ENCODE data around the gene SLC9A9. TPM values are rescaled to one million over a fixed set of nuclear protein-coding genes. Genes with fewer than 3 reads are reported as not detected.

SLC9A9 gene
- total RNA-seq, 1 donor from 2014 or later, result 3.5 TPM

GRCh38 chr3:143267989-143268388 is 580.3 kb downstream of the SLC9A9 start:
- no peaks in the 10 kb centered on the region for H3K9me3 Mint-ChIP-seq (ENCODE audit: unreplicated experiment)
- H3K4me3 Mint-ChIP-seq (ENCODE audit: unreplicated experiment), result no peak overlapping the region
- no peak for DNase-seq (ENCODE audit: extremely low spot score, unreplicated experiment)
- H3K36me3 Mint-ChIP-seq (ENCODE audit: unreplicated experiment), result no peaks in the 10 kb centered on the region
- TF ChIP-seq CTCF (IDR thresholded peaks at IDR 0.05), result no peak
- peaks cover 2% of the 10 kb centered on the region for H3K4me1 Mint-ChIP-seq (ENCODE audit: unreplicated experiment)
- no peaks in the 10 kb centered on the region for H3K27me3 Mint-ChIP-seq (ENCODE audit: unreplicated experiment)
- H3K27ac Mint-ChIP-seq (ENCODE audit: unreplicated experiment), result no peak overlapping the region

GRCh38 chr3:143266927-143267326 is 581.3 kb downstream of the SLC9A9 start:
- Mint-ChIP-seq H3K36me3 (ENCODE audit: unreplicated experiment) (no peaks in the 10 kb centered on the region), H3K27ac (ENCODE audit: unreplicated experiment) (no peak overlapping the region), H3K27me3 (ENCODE audit: unreplicated experiment) (no peaks in the 10 kb centered on the region), H3K9me3 (ENCODE audit: unreplicated experiment) (no peaks in the 10 kb centered on the region), H3K4me1 (ENCODE audit: unreplicated experiment) (peaks cover 2% of the 10 kb centered on the region), H3K4me3 (ENCODE audit: unreplicated experiment) (no peak overlapping the region)
- no peak for TF ChIP-seq CTCF (IDR thresholded peaks at IDR 0.05)
- DNase-seq (ENCODE audit: extremely low spot score, unreplicated experiment), result no peak

DNA sequence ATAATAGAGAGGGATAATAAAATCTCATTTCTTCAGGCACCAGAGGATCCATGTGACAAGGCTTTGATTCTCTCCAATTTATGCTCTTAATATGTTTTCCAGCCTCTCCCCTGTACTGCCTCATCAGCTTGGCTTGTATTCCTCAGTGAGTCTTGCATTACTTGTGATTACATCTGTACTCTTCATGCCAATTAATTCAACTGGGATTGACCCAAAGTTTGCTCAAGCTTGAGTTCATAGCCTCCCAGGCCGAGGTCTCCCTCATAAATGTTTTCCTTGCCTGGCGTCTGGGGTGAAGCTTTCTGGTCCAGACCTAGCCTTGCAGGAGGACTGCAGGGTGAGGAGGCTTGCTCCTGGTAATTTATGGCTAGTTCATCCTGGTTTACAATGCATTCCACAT is 581.8 kb downstream of the SLC9A9 start:
- DNase-seq (ENCODE audit: extremely low spot score, unreplicated experiment), result no peak
- no peaks in the 10 kb centered on the region for H3K36me3 Mint-ChIP-seq (ENCODE audit: unreplicated experiment)
- no peaks in the 10 kb centered on the region for H3K9me3 Mint-ChIP-seq (ENCODE audit: unreplicated experiment)
- no peak for TF ChIP-seq CTCF (IDR thresholded peaks at IDR 0.05)
- H3K4me3 Mint-ChIP-seq (ENCODE audit: unreplicated experiment), result no peak overlapping the region
- no peaks in the 10 kb centered on the region for H3K27me3 Mint-ChIP-seq (ENCODE audit: unreplicated experiment)
- H3K4me1 Mint-ChIP-seq (ENCODE audit: unreplicated experiment), result peaks cover 2% of the 10 kb centered on the region
- H3K27ac Mint-ChIP-seq (ENCODE audit: unreplicated experiment), result no peak overlapping the region

- H3K36me3 Mint-ChIP-seq (ENCODE audit: unreplicated experiment), result no peaks in the 10 kb centered on the region
- H3K4me1 Mint-ChIP-seq (ENCODE audit: unreplicated experiment), result peaks cover 2% of the 10 kb centered on the region
- DNase-seq (ENCODE audit: extremely low spot score, unreplicated experiment), result no peak
These were observed 582.7 kb downstream of the SLC9A9 start for GRCh38 chr3:143265501-143266070.

More at GRCh38 chr3:143265501-143266070, 582.7 kb downstream of the SLC9A9 start:
- TF ChIP-seq CTCF (IDR thresholded peaks at IDR 0.05), result no peak
- no peak overlapping the region for H3K27ac Mint-ChIP-seq (ENCODE audit: unreplicated experiment)
- H3K9me3 Mint-ChIP-seq (ENCODE audit: unreplicated experiment), result no peaks in the 10 kb centered on the region
- H3K27me3 Mint-ChIP-seq (ENCODE audit: unreplicated experiment), result no peaks in the 10 kb centered on the region
- H3K4me3 Mint-ChIP-seq (ENCODE audit: unreplicated experiment), result no peak overlapping the region

Data from osteocyte (in vitro differentiated cells).